Omental fat pad (tissue), 4 donors: Measurements from ENCODE around the gene MFSD12. TPM values are rescaled to one million over a fixed set of nuclear protein-coding genes. Genes with fewer than 3 reads are reported as not detected.
"Not testable (repeated sequence)": the region's sequence is repeated elsewhere in the genome, so short reads cannot be mapped to it uniquely, and the experiment has no call there.

Experiments
- ATAC-seq: fragments of 150-250 bp; one replicate; pipeline ENCODE4 v1.9.1; 2016; ENCODE audit warnings: mild to moderate bottlenecking, moderate library complexity; ENCODE audit not compliant: low FRiP score
- DNase-seq: peaks from one replicate; pipeline ENCODE4 v3.0.0-alpha.2; 2019; ENCODE audit warnings: low spot score
- total RNA-seq, 4 donors: library from RNA; depleted of rRNA; stranded (reverse); fragments of >200 nt; gene quantifications; one replicate each; pipeline ENCODE4 v1.1.0, GENCODE V29; 2016
- TF ChIP-seq, protein P1 (sequence below), 3 donors: fragments of 450-650 bp; IDR thresholded peaks; one replicate each; pipeline ENCODE4 v1.5.1; 2016 to 2017; ENCODE audit warnings: antibody characterized with exemption in 3 of 3, mild to moderate bottlenecking in 3 of 3, moderate library complexity in 2 of 3

Gene MFSD12
- total RNA-seq, 4 donors from 2014 or later = 27.7 to 127 (median 53.3) TPM

DNA sequence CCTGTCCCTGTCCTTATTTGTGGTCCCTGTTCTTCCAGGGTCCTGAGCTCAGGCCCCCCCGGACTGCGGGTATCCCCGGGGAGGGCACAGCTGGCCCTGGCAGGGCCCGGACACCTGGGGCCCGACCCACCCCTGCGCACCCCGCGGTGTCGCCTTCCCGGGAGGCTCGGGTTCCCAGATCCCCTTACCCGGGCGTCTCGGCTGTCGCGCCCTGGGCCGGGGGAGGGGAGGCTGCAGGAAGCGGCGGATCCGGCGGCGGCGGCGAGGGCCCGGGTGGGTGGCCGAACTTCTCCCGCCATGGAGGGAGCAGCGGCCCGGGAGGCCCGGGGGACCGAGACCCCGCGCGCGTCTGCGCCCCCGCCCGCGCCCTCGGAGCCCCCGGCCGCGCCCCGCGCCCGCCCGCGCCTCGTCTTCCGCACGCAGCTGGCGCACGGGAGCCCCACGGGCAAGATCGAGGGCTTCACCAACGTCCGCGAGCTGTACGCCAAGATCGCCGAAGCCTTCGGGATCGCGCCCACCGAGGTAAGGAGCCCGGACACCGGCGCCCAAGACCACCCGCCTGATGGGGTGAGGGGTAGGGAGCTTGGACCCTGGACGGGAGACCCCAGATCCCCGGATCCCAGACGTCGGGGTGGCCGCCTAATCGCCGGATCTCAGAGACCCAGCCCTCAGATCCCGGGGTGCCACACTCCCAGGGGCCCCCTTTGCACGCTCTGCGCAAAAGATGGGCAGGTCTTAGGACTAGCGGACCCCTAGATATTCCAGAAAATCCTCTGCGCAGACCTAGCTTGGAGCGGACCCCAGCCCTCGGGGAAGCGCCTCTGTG, 28.1 kb upstream of the MFSD12 start, which contains the start of gene GIPC3:
Gene GIPC3, plus strand, starts transcription at position 178 of the 826 bp plus-strand sequence. Its CDS starts 120 bp downstream, at position 298.
- DNase-seq = no peak

DNA sequence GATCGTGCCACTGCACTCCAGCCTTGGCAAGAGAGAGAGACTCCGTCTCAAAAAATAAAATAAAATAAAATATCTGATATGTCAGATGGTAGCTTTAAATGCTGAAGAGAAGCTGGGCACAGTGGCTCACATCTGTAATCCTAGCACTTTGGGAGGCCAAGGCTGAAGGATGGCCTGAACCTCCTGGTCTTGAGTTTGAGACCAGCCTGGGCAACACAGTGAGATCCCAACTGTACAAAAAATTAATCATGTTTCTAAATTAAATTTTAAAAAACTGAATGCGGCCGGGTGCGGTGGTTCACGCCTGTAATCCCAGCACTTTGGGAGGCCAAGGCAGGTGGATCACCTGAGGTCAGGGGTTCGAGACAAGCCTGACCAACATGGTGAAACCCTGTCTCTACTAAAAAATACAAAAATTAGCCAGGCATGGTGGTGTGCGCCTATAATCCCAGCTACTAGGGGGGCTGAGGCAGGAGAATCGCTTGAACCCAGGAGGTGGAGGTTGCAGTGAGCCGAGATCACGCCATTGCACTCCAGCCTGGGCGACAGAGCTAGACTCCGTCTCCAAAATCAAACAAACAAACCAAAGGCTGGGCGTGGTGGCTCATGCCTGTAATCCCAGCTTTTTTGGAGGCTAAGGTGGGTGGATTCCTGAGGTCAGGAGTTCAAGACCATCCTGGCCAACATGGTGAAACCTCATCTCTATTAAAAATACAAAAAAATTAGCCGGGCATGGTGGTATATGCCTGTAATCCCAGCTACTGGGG, 26.8 kb upstream of the MFSD12 start:
- DNase-seq, ATAC-seq: not testable (repeated sequence)

More for the DNA sequence above, 28.1 kb upstream of the MFSD12 start, which contains the start of gene GIPC3:
- TF ChIP-seq, protein P1, sequence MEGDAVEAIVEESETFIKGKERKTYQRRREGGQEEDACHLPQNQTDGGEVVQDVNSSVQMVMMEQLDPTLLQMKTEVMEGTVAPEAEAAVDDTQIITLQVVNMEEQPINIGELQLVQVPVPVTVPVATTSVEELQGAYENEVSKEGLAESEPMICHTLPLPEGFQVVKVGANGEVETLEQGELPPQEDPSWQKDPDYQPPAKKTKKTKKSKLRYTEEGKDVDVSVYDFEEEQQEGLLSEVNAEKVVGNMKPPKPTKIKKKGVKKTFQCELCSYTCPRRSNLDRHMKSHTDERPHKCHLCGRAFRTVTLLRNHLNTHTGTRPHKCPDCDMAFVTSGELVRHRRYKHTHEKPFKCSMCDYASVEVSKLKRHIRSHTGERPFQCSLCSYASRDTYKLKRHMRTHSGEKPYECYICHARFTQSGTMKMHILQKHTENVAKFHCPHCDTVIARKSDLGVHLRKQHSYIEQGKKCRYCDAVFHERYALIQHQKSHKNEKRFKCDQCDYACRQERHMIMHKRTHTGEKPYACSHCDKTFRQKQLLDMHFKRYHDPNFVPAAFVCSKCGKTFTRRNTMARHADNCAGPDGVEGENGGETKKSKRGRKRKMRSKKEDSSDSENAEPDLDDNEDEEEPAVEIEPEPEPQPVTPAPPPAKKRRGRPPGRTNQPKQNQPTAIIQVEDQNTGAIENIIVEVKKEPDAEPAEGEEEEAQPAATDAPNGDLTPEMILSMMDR (IDR thresholded peaks at IDR 0.05) = no peak
- ATAC-seq = no peak

DNA sequence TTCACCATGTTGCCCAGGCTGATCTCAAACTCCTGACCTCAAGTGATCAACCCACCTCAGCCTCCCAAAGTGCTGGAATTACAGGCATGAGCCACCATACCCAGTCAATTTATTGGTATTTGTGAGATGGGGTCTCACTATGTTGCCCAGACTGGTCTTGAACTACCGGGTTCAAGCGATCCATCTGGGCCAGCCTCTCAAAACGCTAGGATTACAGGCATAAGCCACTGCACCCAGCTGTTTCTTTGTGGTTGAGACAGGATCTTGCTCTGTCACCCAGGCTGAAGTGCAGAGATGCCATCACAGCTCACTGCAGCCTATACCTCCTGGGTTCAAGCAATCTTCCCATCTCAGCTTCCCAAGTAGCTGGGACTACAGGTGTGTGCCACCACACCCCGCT, 24.4 kb upstream of the MFSD12 start:
- not testable (repeated sequence) for DNase-seq, ATAC-seq

DNA sequence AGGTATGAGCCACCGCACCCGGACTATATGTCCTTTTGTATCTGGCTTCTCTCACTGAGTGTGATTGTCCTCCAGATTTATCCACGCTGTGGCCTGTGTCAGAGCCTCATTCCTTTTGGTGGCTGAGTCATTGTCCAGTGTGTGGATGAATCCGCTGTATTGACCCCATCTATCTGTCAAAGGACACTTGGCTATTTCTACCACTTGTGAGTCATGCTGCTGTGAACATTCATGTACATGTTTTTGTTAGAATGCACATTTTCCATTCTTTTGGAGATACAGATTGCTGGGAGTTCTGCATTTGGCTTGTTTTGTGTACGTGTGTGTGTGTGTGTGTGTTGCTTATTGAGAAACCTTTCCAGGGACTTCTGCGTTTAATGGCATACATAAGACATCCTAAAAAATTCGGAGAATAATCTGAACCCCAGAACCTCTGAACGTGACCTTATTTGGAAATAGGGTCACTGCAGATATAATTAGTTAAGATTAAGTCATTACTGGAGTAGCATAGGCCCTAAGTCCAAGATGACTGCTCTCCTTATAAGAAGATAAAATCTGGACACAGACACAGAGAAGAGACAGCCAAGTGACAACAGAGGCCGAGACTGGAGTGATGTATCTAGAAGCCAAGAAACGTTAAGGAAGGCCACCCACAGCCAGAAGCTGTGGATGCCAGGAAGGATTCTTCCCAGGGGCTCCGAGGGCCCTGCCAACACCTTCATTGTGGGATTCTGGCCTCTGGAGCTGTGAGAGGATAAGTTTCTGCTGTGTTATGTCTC, 23.0 kb upstream of the MFSD12 start:
- ATAC-seq (peak; percentile 67), DNase-seq (no peak)
- TF ChIP-seq, protein P1 (IDR thresholded peaks at IDR 0.05) = no peak

DNA sequence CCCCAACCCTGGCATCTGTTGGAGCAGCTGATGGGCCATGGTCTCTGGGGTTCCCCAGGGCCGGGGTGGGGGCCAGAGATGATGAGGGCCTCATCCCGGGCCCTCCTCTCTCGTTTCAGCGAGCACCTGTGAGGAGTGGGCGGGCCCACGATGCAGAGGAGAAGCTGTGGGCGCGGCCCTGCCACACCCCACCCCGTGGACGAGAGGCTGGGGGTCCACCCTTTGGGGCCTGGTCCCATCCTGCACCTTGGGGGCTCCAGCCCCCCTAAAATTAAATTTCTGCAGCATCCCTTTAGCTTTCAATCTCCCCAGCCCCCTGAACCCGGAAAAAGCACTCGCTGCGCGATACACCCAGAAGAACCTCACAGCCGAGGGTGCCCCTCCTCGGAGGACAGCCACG, 21.0 kb upstream of the MFSD12 start:
- TF ChIP-seq, protein P1 (IDR thresholded peaks at IDR 0.05) = no peak
- ATAC-seq (no peak), DNase-seq (no peak)

DNA sequence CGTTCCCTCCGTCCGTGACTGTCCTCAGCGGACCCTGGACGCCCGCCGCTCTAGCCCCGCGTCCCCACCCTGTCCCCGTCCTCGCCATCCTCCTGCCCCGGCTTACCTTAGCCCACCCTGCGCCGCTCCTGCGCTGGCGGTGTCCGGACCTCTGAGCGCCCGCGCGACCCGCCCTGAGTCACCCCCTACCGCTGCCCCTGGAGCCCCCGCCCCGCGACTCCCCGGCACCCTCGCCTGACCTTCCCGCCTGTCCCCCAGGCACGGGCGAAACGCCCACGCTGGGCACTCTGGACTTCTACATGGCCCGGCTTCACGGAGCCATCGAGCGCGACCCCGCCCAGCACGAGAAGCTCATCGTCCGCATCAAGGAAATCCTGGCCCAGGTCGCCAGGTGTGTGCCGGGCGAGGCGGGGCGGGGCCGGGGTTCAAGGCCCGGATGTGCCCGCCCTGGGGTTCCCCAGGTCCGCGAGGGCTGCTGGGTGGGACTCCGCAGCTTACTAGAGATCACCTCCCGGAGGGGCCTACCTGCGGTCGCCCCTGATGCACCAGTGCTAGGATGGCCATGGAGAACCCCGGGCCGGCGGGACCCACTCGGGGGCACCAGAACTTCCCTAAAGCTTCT, 20.4 kb upstream of the MFSD12 start:
- TF ChIP-seq, protein P1 (IDR thresholded peaks at IDR 0.05) = no peak
- DNase-seq = no peak
- ATAC-seq = no peak

DNA sequence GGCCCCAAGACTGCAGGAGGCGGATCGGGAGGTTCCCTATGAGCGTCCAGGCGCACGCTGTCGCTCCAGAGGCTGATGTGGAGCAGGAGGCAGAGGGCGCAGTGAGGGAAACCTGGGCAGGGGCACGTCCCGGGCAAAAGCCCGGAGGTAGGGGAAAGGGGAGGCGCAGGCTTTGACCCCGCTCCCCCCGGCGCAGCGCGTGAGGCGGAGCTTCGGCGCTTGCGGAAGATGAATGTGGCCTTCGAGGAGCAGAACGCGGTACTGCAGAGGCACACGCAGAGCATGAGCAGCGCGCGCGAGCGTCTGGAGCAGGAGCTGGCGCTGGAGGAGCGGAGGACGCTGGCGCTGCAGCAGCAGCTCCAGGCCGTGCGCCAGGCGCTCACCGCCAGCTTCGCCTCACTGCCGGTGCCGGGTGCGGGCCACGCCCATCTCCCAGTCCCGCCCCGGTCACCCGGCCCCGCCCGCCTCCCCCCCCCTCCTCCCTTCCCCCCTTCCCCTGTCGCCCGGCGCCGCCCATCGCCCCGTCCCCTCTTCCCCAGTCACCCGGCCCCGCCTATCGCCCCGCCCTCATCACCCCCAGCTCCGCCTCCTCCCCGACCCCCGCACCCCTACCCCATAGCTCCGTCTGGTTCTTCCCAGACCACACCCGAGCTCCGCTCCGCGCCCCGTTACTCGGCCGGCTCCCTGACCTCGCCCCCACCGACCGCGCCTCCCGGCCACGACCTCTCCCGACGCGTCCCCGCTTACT, 19.5 kb upstream of the MFSD12 start:
- DNase-seq (no peak), ATAC-seq (no peak)
- TF ChIP-seq, protein P1 (IDR thresholded peaks at IDR 0.05) = no peak
